ENCODE results near the gene ULK4.
"Not testable (repeated sequence)": the region's sequence is repeated elsewhere in the genome, so short reads cannot be mapped to it uniquely, and the experiment has no call there.

ULK4 gene

GRCh38 chr3:41651718-41652117, 310.2 kb downstream of the ULK4 start:
- TF ChIP-seq CTCF (IDR thresholded peaks at IDR 0.05; ENCODE audit: low read depth, low read length, missing control alignments): no peak
- no peak for DNase-seq
- Histone ChIP-seq H3K36me3 (replicated peaks) (no peaks in the 10 kb centered on the region), H3K4me3 (ENCODE audit: low read depth, low read length) (no peak overlapping the region), H3K27me3 (replicated peaks) (no peaks in the 10 kb centered on the region), H3K27ac (no peak overlapping the region)
- in situ Hi-C loops (cut with HindIII; ENCODE audit: low pct_ligation_motif_present, low sequenced_read_pairs): no loop called here

GRCh38 chr3:41650406-41650805, 311.5 kb downstream of the ULK4 start:
- H3K36me3 ChIP-seq (replicated peaks): no peaks in the 10 kb centered on the region
- H3K4me3 ChIP-seq (ENCODE audit: low read depth, low read length): no peak overlapping the region
- no peaks in the 10 kb centered on the region for H3K27me3 ChIP-seq (replicated peaks)
- no peak for DNase-seq
- in situ Hi-C loops (cut with HindIII; ENCODE audit: low pct_ligation_motif_present, low sequenced_read_pairs): no loop called here
- H3K27ac ChIP-seq: no peak overlapping the region
- no peak for TF ChIP-seq CTCF (IDR thresholded peaks at IDR 0.05; ENCODE audit: low read depth, low read length, missing control alignments)

DNA sequence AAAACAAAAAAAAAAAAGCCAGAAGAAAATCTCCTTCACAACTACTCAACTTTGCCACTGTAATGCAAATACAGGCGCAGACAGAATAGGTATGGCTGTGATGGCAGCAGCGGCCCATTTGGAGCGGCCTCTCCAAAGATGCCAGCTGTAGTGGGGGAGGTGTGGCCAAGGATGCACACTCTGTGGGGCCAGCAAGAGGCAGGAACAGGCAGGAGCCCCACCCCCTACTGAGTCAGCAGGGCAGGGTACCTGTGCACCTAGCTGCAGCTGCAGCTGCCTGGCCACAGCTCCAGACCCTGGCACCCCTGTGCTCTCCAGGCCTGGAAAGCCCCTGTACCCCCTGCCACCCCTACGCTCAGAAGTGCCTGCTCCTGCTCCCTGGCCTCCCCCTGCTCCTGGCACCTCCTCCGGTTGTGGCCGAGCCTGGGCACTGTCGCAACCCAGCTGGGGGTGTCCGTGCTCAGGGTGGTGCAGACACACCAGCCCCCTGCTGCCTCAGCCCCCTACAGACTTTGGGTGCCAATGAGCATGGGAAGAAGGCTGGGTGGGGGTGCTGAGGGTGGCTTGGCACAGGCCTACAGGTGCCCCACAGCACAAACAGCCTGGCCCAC, 312.7 kb downstream of the ULK4 start:
- Histone ChIP-seq H3K4me3 (ENCODE audit: low read depth, low read length) (no peak overlapping the region), H3K27me3 (replicated peaks) (no peaks in the 10 kb centered on the region), H3K36me3 (replicated peaks) (no peaks in the 10 kb centered on the region), H3K27ac (no peak overlapping the region)
- in situ Hi-C loops (cut with HindIII; ENCODE audit: low pct_ligation_motif_present, low sequenced_read_pairs): no loop called here
- no peak for DNase-seq
- no peak for TF ChIP-seq CTCF (IDR thresholded peaks at IDR 0.05; ENCODE audit: low read depth, low read length, missing control alignments)

- DNase-seq; H3K27ac ChIP-seq; H3K4me3 ChIP-seq (ENCODE audit: low read depth, low read length); H3K36me3 ChIP-seq (replicated peaks); H3K27me3 ChIP-seq (replicated peaks); in situ Hi-C loops (cut with HindIII; ENCODE audit: low pct_ligation_motif_present, low sequenced_read_pairs): not testable (repeated sequence)
Observed at GRCh38 chr3:41647730-41648129, 314.2 kb downstream of the ULK4 start.

GRCh38 chr3:41640076-41640475, 321.8 kb downstream of the ULK4 start:
- no peak for DNase-seq
- Histone ChIP-seq H3K27me3 (replicated peaks) (no peaks in the 10 kb centered on the region), H3K4me3 (ENCODE audit: low read depth, low read length) (no peak overlapping the region), H3K36me3 (replicated peaks) (no peaks in the 10 kb centered on the region), H3K27ac (no peak overlapping the region)
- in situ Hi-C loops (cut with HindIII; ENCODE audit: low pct_ligation_motif_present, low sequenced_read_pairs): no loop called here
- TF ChIP-seq CTCF (IDR thresholded peaks at IDR 0.05; ENCODE audit: low read depth, low read length, missing control alignments): no peak

- H3K27ac ChIP-seq: no peak overlapping the region
- H3K27me3 ChIP-seq (replicated peaks): no peaks in the 10 kb centered on the region
- in situ Hi-C loops (cut with HindIII; ENCODE audit: low pct_ligation_motif_present, low sequenced_read_pairs): no loop called here
- no peak overlapping the region for H3K4me3 ChIP-seq (ENCODE audit: low read depth, low read length)
- no peak for DNase-seq
- TF ChIP-seq CTCF (IDR thresholded peaks at IDR 0.05; ENCODE audit: low read depth, low read length, missing control alignments): no peak
- H3K36me3 ChIP-seq (replicated peaks): no peaks in the 10 kb centered on the region
Observed at GRCh38 chr3:41638381-41638780, 323.5 kb downstream of the ULK4 start.

All from brain microvascular endothelial cell (primary cell).